Subcutaneous adipose tissue (tissue), 4 donors: ENCODE measurements around the gene CCDC18. TPM values are rescaled to one million over a fixed set of nuclear protein-coding genes. Genes with fewer than 3 reads are reported as not detected.

Source experiments
- CTCF ChIP-seq: fragments of 450-650 bp; IDR thresholded peaks from one replicate; pipeline ENCODE4 v1.5.1; 2016; ENCODE audit warnings: low read depth, mild to moderate bottlenecking, control low read depth, antibody characterized with exemption, moderate library complexity
- total RNA-seq, 4 donors: library from RNA; depleted of rRNA; stranded (reverse); fragments of >200 nt; gene quantifications; one replicate each; pipeline ENCODE4 v1.1.0, GENCODE V29; 2016

Gene CCDC18
- total RNA-seq, 4 donors from 2014 or later, result 11.7 to 18.5 (median 14.2) TPM

DNA sequence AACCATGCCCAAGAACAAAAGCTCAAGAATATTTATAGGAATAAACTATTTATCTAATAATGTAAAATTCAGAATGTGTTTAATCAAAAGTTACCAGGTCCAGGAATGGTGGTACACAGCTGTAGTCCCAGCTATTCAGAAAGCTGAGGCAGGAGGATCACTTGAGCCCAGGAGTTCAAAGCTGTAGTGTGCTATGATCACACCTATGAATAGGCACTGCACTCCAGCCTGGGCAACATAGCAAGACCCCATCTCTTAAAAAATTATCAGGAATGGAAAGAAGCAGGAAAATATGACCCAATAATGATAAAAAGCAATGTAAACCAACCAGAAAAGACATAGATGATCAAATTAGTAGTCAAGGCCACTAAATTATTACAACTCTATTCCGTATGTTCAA, 103.0 kb downstream of the CCDC18 start:
- no peak for TF ChIP-seq CTCF

GRCh38 chr1:93288558-93288957, 108.0 kb downstream of the CCDC18 start:
- no peak for TF ChIP-seq CTCF

DNA sequence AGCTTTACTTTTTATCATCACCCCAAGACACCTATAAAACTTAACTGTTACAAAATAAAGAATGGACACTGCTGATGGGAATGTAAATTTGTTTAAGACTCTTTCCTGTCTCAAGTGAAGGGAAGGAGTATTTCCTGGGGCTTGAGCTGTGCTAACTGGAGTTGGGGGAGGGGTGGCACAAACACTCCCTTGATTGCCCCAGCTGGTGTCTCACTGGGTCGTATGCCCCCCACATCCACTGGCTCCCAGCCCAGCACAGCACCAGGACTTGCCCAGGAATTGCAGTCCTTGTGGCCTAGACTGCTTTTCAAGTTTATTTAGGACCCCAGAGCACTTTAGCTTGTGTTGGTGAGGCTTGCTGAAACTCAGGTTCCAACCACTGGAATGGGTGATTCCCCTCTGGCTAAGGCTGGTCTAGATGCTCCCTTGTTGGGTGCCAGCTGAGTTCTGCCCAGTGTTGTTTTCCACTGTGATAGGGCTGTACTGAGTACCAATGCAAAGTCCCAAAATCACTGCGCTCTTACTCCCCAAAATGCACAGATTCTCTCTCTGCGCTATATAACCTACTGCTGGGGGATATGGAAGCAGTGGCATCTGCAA, 116.1 kb downstream of the CCDC18 start:
- no peak for TF ChIP-seq CTCF

GRCh38 chr1:93301131-93301530, 120.6 kb downstream of the CCDC18 start:
- no peak for TF ChIP-seq CTCF

- no peak for TF ChIP-seq CTCF
These were observed 121.6 kb downstream of the CCDC18 start for GRCh38 chr1:93302078-93302477.

DNA sequence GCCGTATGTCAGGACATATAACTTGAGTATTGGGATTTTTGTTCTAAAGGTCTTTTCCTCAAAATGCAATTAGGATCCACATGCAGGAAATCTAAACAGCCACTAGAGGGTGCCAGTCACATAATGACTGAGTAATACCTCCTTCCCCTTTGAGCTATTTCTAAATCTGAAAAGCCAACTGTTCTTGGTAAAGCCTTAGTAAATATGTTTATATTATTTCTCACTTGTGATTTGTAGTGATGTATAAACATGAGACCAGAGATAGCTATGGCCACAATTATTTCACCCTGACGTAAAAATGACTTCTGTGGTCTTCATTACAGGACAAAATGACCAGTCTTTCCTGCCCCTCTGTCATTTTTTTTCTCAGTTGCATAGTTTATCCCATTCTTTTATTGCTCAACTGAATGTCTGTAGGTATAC, 124.2 kb downstream of the CCDC18 start:
- TF ChIP-seq CTCF, result no peak

DNA sequence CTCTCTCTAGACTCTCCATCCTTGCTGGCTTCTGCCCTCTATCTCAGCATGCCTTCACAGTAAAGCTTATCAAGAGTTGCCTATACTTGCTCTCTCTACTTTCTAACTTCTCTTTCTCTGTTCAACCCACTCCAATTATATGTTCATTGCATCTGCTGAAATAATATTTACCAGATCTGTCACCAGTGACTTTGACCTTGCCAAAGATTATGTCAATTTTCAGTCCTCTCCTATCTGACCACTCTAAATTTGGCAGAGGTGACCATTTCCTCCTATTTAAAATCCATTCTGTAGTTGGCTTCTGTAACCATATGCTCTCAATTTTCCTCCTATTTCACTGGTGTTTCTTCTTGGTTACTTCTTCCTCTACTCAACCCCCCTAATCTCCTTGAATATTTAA, 126.4 kb downstream of the CCDC18 start:
- TF ChIP-seq CTCF, result no peak
